ENCODE results near the gene GLRA3. TPM values are rescaled to one million over a fixed set of nuclear protein-coding genes. Genes with fewer than 3 reads are reported as not detected.

The GLRA3 gene
- total and polyA plus RNA-seq, 2 experiments from 2014 or later: 0.03 to 0.19 TPM

GRCh38 chr4:174763454-174764104 is 65.5 kb downstream of the GLRA3 start (continued):
- TF ChIP-seq, protein P1, sequence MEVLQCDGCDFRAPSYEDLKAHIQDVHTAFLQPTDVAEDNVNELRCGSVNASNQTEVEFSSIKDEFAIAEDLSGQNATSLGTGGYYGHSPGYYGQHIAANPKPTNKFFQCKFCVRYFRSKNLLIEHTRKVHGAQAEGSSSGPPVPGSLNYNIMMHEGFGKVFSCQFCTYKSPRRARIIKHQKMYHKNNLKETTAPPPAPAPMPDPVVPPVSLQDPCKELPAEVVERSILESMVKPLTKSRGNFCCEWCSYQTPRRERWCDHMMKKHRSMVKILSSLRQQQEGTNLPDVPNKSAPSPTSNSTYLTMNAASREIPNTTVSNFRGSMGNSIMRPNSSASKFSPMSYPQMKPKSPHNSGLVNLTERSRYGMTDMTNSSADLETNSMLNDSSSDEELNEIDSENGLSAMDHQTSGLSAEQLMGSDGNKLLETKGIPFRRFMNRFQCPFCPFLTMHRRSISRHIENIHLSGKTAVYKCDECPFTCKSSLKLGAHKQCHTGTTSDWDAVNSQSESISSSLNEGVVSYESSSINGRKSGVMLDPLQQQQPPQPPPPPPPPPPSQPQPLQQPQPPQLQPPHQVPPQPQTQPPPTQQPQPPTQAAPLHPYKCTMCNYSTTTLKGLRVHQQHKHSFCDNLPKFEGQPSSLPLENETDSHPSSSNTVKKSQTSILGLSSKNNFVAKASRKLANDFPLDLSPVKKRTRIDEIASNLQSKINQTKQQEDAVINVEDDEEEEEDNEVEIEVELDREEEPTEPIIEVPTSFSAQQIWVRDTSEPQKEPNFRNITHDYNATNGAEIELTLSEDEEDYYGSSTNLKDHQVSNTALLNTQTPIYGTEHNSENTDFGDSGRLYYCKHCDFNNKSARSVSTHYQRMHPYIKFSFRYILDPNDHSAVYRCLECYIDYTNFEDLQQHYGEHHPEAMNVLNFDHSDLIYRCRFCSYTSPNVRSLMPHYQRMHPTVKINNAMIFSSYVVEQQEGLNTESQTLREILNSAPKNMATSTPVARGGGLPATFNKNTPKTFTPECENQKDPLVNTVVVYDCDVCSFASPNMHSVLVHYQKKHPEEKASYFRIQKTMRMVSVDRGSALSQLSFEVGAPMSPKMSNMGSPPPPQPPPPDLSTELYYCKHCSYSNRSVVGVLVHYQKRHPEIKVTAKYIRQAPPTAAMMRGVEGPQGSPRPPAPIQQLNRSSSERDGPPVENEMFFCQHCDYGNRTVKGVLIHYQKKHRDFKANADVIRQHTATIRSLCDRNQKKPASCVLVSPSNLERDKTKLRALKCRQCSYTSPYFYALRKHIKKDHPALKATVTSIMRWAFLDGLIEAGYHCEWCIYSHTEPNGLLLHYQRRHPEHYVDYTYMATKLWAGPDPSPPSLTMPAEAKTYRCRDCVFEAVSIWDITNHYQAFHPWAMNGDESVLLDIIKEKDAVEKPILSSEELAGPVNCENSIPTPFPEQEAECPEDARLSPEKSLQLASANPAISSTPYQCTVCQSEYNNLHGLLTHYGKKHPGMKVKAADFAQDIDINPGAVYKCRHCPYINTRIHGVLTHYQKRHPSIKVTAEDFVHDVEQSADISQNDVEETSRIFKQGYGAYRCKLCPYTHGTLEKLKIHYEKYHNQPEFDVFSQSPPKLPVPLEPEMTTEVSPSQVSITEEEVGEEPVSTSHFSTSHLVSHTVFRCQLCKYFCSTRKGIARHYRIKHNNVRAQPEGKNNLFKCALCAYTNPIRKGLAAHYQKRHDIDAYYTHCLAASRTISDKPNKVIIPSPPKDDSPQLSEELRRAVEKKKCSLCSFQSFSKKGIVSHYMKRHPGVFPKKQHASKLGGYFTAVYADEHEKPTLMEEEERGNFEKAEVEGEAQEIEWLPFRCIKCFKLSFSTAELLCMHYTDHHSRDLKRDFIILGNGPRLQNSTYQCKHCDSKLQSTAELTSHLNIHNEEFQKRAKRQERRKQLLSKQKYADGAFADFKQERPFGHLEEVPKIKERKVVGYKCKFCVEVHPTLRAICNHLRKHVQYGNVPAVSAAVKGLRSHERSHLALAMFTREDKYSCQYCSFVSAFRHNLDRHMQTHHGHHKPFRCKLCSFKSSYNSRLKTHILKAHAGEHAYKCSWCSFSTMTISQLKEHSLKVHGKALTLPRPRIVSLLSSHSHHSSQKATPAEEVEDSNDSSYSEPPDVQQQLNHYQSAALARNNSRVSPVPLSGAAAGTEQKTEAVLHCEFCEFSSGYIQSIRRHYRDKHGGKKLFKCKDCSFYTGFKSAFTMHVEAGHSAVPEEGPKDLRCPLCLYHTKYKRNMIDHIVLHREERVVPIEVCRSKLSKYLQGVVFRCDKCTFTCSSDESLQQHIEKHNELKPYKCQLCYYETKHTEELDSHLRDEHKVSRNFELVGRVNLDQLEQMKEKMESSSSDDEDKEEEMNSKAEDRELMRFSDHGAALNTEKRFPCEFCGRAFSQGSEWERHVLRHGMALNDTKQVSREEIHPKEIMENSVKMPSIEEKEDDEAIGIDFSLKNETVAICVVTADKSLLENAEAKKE (CRISPR knock-in tag; IDR thresholded peaks at IDR 0.05): no peak
- no peak for TF ChIP-seq NANOG (IDR thresholded peaks at IDR 0.05; ENCODE audit: borderline replicate concordance)
- no peak for TF ChIP-seq EZH2phosphoT487 (IDR thresholded peaks at IDR 0.05; ENCODE audit: unreplicated experiment)
- TF ChIP-seq ZNF331 (CRISPR knock-in tag; IDR thresholded peaks at IDR 0.05; ENCODE audit: low read depth): no peak

DNA sequence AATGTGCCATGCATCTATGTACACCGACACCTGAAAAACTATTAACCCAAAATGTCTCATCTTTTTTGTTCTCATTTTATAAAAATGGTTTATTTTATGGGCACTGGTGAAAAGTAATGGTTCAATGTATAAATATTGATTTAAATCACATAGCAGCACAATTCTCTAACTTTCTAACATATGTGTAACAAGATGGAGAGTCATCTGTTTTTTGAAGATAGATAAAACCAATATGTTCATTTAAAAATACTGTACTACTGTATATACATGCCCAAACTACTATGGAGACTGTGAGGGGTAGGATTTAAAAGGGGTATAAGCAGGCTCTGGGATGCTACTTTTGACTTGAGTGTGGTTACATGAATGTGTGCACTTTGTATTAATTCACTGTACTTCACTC is 67.6 kb downstream of the GLRA3 start:
- Histone ChIP-seq H3K9me2 (ENCODE audit: insufficient read depth) (no peaks in the 10 kb centered on the region), H3K79me2 (replicated peaks; ENCODE audit: insufficient read depth) (no peaks in the 10 kb centered on the region), H3K4me1 (ENCODE audit: insufficient read depth) (no peaks in the 10 kb centered on the region), H3K36me3 (ENCODE audit: insufficient read depth) (no peaks in the 10 kb centered on the region), H3K4me2 (no peak overlapping the region), H2AFZ (no peak overlapping the region), H3K27ac (ENCODE audit: low read depth) (no peak overlapping the region), H3K27me3 (ENCODE audit: insufficient read depth) (no peaks in the 10 kb centered on the region), H3K4me3 (no peak overlapping the region), H4K20me1 (replicated peaks; ENCODE audit: insufficient read depth) (no peaks in the 10 kb centered on the region), H3F3A (replicated peaks; ENCODE audit: low read depth) (no peaks in the 10 kb centered on the region)
- H3K4me1 Mint-ChIP-seq: peaks cover 4% of the 10 kb centered on the region; the same call in 2 of the 3 replicates
- no peak overlapping the region for H3K27ac Mint-ChIP-seq
- TF ChIP-seq, protein P2, sequence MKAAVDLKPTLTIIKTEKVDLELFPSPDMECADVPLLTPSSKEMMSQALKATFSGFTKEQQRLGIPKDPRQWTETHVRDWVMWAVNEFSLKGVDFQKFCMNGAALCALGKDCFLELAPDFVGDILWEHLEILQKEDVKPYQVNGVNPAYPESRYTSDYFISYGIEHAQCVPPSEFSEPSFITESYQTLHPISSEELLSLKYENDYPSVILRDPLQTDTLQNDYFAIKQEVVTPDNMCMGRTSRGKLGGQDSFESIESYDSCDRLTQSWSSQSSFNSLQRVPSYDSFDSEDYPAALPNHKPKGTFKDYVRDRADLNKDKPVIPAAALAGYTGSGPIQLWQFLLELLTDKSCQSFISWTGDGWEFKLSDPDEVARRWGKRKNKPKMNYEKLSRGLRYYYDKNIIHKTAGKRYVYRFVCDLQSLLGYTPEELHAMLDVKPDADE (IDR thresholded peaks at IDR 0.05): no peak
- TF ChIP-seq REST (IDR thresholded peaks at IDR 0.05; ENCODE audit: unreplicated experiment) (no peak), EZH2phosphoT487 (IDR thresholded peaks at IDR 0.05; ENCODE audit: unreplicated experiment) (no peak), JUNB (IDR thresholded peaks at IDR 0.05; ENCODE audit: unreplicated experiment) (no peak), ZNF331 (CRISPR knock-in tag; IDR thresholded peaks at IDR 0.05; ENCODE audit: low read depth) (no peak), ZNF114 (CRISPR knock-in tag; IDR thresholded peaks at IDR 0.05) (no peak), NANOG (IDR thresholded peaks at IDR 0.05; ENCODE audit: borderline replicate concordance) (no peak), POLR2AphosphoS5 (IDR thresholded peaks at IDR 0.05; ENCODE audit: low read depth) (no peak), CREB1 (CRISPR knock-in tag; IDR thresholded peaks at IDR 0.05; ENCODE audit: low read depth) (no peak), EZH2 (IDR thresholded peaks at IDR 0.05; ENCODE audit: low read depth, unreplicated experiment) (no peak)
- H3K4me3 Mint-ChIP-seq: no peak overlapping the region
- DNase-seq (ENCODE audit: low spot score) (no peak), ATAC-seq (no peak)
- no peaks in the 10 kb centered on the region for H3K27me3 Mint-ChIP-seq (ENCODE audit: insufficient read depth, low read depth, poor library complexity)
- H3K36me3 Mint-ChIP-seq (ENCODE audit: low read depth): no peaks in the 10 kb centered on the region
- H3K9me3 Mint-ChIP-seq: no peaks in the 10 kb centered on the region

All from GM23338 (cell line).